HEK293T (cell line): ENCODE data around the gene CMTM4.

Experiments used
- BHLHE40 ChIP-seq: fragments of 450-650 bp; IDR thresholded peaks from 2 replicates; pipeline ENCODE4 v1.6.1; 2016; ENCODE audit warnings: mild to moderate bottlenecking, moderate library complexity, borderline replicate concordance
- ELF4 ChIP-seq: fragments of 450-650 bp; IDR thresholded peaks from 2 replicates; pipeline ENCODE4 v1.6.1; 2017; ENCODE audit warnings: antibody characterized with exemption
- SUZ12 ChIP-seq: fragments of 450-650 bp; IDR thresholded peaks from 2 replicates; pipeline ENCODE4 v1.6.1; 2016; ENCODE audit warnings: mild to moderate bottlenecking

- TF ChIP-seq BHLHE40, result no peak
- no peak for TF ChIP-seq SUZ12
- TF ChIP-seq ELF4, result no peak
Measured at GRCh38 chr16:66682271-66682670, 14.3 kb downstream of the CMTM4 start.
